Panc1 (cell line): ENCODE results near the gene EPN2.

Source experiments
- CTCF ChIP-seq: fragments of 450-650 bp; IDR thresholded peaks from 2 replicates; pipeline ENCODE4 v1.5.1; 2017; ENCODE audit warnings: mild to moderate bottlenecking
- POLR2AphosphoS5 ChIP-seq: IDR thresholded peaks from 2 replicates; pipeline ENCODE4 v1.6.1; 2012; ENCODE audit warnings: mild to moderate bottlenecking, low read depth, low read length, moderate library complexity
- REST ChIP-seq, 2 experiments: IDR thresholded peaks; 2 replicates each; pipeline ENCODE4 v1.6.1; 2011 to 2012; ENCODE audit warnings: low read depth in 2 of 2, control low read depth in 1 of 2, low read length in 1 of 2, mild to moderate bottlenecking in 1 of 2, moderate library complexity in 1 of 2; ENCODE audit not compliant: insufficient read depth in 1 of 2
- SIN3A ChIP-seq: IDR thresholded peaks from 2 replicates; pipeline ENCODE4 v1.6.1; 2012; ENCODE audit warnings: low read depth, mild to moderate bottlenecking, low read length, moderate library complexity, borderline replicate concordance; ENCODE audit not compliant: insufficient read depth

GRCh38 chr17:19307521-19307920 is 70.4 kb downstream of the EPN2 start:
- TF ChIP-seq CTCF (no peak), POLR2AphosphoS5 (no peak), REST (IDR thresholded peaks at IDR 0.05; ENCODE audit: insufficient read depth in 1 of 2, low read depth in 2 of 2, low read length in 1 of 2) (no peak), SIN3A (no peak)
